ENCODE measurements around the gene GNG7.
"Not testable (repeated sequence)": the region's sequence is repeated elsewhere in the genome, so short reads cannot be mapped to it uniquely, and the experiment has no call there.

The GNG7 gene

DNA sequence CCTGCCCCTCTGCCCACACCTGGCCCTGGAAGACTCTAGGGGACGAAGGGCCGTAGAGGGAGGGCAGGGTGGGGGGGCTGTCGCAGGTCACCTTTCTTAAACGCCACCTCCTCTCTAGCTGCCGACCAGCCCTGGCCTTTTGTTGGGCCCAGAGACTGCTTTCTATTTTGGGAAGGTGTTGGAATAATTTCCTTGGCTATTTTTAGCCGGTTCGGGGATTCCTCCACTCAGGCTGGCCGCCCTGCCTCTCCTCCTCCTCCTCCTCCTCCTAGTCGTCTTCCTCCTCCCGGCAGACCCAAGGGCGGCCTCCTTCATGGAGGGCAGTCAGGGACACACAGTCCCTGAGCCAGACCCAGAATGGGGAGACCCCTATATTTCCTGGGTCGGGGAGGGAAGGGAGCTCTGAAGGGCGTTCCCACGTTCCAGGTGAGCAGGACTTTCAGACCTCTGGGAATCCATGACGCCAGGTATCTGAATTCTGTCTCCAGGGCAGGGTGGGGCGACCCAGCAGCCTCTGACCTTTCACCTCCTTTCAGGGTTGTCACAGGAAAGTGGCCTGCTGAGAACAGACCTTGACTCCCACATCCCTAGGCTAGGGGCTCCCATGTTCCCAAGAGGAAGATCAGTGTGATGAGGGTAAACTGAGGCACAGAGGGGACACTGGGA lies 206.7 kb downstream of the GNG7 start:
- no peak for DNase-seq

DNA sequence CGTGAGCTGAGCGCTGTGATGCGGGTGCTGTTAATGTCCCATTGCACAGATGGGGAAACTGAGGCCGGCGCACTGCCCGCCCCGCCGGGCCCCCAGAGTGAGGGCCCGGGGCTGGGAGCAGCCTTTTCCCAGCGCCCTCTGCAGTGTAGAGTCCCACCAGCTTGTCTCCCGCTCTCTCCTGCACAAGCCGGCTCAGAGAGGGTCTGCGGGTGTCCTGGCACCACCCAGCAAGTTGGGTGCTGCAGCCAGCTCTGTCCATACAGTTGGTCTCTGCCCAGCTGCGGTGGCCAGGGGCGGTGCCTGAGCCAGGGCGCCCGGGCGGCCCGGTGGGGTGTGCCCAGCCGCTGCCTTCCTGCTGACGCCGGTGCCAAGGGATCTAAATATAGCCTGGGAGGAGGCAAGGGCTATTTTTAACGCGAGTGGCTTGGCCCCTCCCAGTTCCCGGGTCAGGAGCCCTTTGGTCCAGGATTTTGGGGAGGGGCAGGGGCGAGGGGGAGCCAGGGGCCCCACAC lies 207.3 kb downstream of the GNG7 start:
- peak; percentile 65 for DNase-seq

DNA sequence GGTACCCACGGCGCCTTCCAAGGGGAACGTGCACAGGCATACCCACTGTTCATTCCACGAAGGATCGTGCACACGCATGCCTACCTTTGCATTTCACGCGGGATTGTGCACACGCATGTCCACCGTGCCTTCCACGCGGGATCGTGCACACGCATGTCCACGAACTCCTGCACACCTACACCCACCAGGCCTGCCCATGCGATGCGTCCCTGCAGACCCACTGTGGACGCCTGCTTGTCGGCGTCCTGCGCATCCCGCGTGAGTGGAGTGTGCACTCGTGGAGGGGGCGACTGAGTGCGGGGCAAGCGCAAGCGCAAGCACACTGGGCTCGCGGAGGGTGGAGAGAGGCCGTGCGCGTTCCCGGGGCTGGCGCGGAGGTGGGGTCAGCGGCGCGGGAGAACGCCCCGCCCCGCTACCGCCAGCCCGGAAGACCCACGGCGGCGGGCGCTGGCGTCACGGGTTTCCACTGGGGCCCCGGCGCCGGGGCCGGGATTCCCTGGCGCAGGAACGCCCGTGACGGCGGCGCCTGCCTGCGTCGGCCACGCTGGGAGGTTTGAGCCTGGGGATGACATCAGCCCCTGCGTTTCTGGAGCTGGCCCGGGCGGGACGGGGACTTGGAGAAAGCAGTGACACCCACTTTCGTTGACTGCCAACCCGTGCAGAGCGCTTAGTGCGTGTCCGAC lies 207.9 kb downstream of the GNG7 start:
- peak; percentile 84 for DNase-seq

DNA sequence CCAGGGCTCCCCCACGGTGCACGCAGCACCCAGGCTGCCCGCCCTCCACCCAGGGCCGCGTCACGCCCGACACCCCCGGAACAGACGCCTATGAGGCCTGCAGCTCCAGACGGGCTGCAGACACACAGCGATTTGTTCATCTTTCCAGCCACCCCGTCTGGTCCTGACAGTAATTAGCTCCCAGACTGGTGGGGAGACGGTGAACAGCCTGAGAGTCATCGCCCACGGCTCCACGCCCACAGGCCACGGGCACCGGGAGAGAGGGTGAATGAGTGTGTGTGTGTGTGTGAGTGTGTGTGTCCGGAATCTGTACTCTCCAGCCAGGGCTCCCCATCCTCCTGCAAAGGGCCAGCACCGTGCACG lies 208.4 kb downstream of the GNG7 start:
- DNase-seq, result no peak

DNA sequence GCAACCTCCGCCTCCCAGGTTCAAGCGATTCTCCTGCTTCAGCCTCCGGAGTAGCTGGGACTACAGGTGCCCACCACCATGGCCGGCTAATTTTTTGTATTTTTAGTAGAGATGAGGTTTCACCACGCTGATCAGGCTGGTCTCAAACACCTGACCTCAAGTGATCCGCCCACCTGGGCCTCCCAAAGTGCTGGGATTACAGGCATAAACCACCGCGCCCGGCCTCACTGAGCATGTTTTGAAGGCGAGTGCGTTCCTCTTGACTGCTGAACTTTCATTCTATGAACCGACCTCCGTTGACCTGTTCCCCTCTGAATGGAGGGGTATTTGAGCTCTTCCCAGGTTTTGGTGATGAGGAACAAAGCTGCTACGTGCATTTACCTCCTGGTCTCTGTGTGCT lies 209.0 kb downstream of the GNG7 start:
- not testable (repeated sequence) for DNase-seq

DNA sequence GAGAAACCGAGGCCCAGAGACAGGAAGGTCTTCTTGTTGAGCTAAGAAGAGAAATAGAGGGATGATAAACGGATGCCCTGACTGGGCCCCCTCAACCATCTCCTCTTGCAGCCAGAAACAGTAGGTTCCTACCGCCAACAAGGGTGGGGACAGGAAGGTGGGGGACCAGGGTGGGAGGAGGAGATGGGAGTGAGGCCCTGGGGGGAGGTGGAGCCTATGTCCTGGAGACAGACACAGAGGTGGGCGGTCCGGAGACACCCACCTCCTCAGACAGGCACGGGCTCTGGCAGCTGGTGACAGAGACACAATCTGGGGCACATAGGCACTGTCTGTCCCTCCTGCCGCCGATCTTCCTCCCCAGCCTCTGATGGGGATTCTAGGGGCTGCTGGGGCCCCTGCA lies 209.6 kb downstream of the GNG7 start:
- DNase-seq, result no peak

DNA sequence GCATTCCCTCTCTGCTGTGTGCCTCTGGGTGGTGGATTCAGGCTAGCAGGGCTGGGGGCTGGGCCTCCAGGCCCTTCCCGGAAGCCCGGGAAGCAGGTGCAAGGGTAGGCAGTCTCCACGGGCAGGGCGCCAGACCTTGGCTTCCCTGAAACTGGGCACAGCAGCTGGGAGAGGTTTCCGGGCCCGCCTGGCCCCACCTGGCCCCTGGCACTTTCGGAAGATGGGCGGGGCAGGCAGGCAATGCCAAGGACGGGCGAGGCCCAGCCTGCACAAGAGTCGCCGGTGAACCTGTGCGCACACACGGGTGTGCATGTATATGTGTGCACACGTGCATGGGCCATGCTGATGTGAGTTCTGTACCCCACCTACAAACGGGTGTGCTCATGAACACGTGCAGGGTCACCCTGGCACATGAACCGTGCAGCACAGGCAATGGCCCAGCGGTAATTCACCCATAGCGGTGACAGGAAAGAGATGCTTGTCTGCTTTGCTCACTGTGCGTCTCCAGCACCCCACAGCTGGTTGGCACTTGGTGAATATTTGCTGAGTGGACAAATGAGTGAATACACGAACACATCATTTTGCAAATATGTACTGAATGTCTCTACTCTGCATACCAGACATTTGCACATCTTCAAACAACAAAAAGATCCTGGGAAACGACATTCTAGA lies 211.2 kb downstream of the GNG7 start:
- no peak for DNase-seq

DNA sequence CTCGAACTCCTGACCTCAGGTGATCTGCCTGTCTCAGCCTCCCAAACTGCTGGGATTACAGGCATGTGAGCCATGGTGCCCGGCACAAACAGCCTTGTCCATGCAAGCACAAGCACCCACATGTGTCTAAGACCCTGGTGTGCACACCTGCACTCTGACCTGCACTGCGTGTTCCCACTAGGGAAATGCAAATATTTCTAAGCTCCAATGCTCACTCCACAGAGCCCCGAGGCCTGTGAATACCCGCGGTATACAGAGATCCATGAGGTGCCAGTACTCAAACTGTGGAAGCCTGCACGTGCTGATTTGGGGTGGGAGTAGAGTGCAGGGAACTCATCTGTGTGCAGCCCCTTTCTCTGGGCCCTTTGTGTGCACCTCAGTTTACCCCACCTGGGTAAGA lies 211.8 kb downstream of the GNG7 start:
- DNase-seq, result no peak

DNA sequence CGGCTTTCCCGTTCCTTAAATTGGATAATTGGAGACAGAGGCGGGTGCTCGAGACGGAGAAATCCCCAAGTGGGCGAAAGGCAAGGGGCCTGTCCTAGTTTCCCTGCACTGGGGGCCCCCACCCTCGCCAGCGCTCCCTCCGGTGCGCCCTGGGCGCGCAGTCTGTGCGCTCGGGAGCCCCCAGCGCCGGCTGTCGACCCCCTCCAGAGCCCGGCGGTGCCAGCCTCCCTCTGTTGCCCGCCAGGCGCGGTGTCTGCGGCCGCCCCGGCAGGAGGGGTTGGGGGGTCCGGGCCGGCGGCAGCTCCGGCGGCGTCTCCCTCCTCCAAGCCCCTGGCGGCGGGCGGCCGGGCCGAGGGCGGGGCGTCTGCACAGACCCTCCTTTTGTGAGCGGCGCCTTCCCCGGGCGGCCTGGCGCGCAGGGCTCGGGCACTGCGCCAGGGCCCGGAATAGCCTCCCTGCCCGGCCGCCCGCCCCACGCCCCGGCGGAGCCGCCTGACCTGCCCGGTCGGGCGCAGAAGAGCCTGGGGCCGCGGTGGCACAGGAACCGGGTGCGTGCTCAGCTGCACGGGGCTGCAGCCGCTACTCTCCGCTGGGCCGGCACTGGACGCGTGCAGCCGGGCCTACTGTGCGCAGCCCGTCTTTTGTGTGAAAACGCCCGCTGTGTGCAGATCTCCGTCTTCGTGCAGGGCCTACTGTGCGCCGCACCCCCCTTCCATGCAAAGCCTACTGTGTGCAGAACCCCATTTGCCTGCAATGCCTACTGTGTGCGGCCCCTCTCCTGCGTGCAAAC lies 213.4 kb downstream of the GNG7 start:
- DNase-seq, result peak; percentile 47

DNA sequence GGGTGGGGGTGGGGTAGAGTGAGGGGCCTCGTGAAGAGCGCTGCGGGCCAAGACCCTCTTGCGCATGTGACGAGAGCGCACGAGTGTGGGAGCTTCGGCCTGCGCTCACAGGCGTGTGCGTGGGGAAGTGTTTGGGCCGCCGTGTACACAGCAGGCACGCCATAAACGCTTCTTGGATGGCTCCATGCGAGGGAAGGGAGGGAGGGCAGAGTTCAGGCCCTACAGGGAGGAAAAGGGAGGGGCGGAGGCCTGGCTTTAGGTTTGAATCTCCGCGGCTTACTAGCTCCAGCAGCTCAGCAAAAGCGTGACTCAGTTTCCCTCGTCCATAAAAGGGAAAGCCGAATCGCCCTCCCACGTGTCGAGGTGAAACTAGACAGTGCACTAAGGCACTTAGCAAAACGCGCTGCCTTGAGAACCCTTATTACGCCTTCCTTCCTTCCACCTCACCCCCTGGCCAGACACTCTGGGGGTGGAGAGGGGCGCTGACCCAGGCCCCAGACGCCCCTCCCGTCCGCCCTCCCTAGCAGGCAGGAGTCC lies 214.0 kb downstream of the GNG7 start:
- no peak for DNase-seq

DNA sequence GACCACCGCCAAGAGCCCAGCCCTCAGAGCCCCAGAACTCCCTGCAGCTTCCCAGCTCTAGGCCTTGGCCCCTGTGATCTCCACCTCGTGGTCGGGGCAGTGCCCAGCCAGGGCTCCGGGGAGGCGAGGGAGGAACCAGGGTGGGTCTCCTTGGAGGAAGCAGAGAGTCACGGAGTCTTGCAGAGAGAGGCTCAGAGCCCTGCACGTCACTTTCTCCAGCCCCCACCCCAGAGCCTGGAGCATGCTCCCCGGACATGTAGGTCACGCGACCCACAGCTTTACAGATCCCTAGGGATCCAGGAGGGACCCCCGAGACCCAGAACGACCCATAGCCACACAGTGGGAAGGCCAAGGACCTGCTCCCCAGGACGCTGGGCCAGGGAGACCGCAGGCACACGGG lies 214.7 kb downstream of the GNG7 start:
- DNase-seq, result no peak

DNA sequence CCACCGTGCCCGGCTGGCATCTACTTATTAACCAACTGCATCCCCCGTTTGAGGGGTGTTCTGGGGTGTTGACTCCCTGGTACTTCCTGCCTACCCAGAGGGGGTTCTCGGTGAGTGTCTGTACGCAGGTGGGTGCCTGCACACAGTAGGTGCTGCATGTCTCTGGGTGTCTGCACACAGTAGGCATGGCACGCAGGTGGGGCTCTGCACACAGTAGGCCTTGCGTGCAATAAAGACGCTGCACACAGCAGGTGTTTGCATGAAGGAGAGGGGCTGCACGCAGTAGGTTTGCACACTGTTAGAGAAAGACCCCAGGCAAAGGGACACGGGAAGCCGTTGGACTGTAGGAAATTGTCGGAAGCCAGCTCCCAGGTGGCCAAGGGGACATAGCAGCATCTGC lies 215.4 kb downstream of the GNG7 start:
- DNase-seq, result no peak

DNA sequence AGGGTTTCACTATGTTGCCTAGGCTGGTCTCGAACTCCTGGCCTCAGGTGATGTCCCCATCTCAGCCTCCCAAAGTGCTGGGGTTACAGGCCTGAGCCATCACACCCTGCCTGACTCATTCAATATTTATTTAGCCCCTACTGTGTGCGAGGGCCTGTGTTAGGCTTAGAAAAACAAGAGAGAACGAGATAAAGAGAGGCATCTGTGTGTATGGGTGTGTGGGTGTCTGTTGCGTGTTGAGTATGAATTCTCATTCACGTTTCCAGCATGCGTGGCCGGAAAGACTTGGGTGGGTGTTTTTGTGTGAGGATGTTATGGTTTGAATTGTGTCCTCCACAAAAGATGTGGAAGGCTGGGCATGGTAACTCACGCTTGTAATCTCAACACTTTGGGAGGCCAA lies 217.1 kb downstream of the GNG7 start:
- no peak for DNase-seq

DNA sequence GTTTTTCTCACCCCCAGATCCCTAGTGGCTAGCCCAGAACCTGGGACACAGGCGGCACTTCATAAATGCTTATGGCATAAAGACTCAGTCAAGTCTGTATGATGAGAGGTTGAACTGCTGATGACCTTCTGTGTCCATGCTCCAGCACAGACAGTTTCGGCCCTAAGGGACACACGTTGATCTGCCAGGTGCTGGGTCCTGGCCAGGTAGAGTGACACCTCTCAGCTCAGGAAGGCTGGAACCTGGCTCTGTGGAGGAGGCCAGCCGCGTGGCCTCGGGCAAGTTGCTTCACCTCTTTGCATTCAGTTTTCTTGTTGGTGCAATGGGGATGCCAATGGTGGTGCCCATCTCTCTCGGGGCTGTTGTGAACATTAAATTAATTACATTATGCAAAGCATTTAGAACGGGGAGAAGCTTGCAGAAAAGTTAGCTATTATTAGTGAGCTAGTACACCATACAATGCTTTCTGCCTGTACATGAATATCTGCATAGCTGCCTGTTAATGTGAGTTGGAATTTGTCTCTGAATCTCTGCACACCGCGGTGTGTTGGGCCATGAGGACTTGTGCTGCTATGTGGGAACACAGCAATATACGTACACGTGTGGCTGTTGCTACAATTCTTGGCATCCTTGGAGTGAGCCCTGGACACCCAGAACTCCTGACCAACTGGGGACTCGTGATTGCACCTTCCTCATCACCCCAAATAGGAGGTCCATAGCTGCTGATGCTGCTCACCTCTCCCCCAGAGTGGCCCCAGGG lies 218.1 kb downstream of the GNG7 start:
- no peak for DNase-seq

DNA sequence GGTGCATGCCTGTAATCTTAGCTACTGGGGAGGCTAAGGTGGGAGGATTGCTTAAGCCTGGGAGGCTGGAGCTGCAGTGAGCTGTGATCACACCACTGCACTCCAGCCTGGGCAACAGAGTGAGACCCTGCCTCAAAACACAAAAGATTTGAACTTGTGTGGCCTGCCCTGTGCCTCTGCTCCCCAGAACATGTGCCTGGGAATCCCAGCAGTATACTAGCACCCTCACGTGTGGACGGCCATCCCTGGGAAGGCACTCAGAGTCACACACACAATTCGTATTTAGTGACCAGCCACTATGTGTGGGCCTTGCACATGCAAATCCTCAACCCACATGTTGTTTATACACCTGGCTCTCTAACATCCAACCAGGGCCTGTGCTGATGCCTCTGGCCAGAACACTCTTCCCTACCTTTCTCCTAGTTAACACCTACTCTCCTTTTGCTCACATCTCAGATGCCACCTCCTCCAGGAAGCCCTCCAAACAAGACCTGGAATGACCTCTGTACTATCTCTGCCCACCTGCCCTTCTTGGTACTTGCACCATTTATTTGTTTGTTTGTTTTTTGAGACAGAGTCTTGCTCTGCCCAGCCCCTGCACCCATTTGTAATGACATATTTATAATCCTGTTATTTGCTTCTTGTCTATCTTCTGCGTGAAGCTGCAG lies 218.9 kb downstream of the GNG7 start:
- no peak for DNase-seq

DNA sequence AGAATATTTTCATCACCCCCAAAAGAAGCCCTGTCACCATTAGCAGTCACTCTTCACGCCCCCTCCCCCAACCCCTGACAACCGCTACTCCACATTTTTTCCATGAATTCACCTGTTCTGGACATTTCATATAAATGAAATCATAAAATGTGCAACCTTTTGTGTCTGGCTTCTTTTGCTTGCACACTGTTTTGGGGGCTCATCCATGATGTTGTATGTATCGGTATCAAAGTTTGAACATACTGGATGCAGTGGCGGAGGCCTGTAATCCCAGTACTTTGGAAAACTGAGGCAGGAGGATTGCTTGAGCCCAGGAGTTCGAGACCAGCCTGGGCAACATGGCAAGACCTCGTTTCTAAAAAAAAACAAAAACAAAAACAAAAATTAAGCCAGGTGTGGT lies 219.4 kb downstream of the GNG7 start:
- no peak for DNase-seq

DNA sequence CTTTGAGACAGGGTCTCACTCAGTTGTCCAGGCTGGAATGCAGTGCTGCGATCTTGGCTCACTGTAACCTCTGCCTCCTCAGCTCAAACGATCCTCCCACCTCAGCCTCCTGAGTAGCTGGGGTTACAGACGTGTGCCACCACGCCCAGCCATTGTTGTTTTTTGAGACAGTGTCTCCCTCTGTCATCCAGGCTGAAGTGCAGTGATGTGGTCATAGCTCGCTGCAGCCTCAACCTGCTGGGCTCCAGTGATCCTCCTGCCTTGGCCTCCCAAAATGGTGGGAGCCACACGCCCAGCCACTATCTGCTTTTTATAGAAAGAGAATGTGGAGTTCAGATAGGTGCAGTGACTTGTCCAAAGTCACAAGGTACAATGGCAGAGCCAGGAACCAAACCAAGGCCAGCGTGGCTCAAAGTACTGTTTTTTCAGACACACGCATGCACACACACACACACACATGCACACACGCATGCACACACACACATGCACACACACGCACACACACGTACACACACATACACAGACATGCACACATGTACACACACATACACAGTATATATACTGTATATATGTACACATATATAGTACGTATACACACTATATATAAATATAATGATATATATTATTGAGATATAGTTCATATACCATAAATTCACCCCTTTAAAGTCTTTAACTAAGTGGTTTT lies 220.0 kb downstream of the GNG7 start:
- DNase-seq, result no peak

DNA sequence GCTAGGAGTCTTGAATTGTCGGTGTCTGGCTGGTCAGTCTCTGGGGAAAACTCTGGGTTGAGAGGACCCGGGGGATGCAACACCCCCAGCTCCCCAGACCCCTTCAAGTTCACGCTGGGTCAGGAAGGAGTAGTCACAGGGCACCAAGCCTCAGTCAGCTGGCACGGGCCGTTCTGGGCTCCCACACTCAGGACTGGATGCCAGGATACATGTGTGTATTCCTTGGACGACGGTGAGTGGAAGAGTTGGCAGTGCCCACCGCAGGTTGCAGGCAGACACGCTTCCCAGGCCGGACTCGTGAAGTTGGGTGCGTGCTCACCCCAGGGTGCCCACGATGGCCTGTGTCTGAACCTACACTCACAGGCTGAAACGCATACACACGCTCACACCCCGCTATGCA lies 221.0 kb downstream of the GNG7 start:
- no peak for DNase-seq

DNA sequence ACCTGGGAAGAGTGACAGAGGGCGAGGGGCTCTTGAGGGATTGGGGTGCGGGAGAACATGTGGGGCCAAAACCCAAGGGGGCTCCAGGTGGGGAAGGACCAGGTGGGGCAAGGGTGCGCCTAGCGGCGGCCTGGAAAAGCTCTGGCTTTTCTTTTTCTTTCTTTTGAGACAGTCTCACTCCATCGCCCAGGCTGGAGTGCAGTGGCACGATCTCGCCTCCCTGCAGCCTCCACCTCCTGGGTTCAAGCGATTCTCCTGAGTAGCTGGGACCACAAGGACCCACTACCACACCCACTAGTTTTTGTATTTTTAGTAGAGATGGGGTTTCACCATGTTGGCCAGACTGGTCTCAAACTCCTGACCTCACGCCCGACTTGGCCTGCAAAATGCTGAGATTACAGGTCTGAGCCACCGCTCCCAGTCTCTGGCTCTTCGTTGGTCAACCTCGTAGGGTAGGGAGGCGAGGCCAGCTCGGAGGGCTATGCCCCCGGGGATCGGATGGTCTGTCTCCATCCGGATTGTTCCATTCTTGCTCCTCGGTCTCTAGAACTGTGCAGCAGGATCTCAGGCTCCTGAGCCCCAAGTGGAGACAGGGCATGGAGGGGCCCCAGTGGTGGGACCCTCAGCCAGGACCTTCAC lies 222.8 kb downstream of the GNG7 start:
- no peak for DNase-seq

DNA sequence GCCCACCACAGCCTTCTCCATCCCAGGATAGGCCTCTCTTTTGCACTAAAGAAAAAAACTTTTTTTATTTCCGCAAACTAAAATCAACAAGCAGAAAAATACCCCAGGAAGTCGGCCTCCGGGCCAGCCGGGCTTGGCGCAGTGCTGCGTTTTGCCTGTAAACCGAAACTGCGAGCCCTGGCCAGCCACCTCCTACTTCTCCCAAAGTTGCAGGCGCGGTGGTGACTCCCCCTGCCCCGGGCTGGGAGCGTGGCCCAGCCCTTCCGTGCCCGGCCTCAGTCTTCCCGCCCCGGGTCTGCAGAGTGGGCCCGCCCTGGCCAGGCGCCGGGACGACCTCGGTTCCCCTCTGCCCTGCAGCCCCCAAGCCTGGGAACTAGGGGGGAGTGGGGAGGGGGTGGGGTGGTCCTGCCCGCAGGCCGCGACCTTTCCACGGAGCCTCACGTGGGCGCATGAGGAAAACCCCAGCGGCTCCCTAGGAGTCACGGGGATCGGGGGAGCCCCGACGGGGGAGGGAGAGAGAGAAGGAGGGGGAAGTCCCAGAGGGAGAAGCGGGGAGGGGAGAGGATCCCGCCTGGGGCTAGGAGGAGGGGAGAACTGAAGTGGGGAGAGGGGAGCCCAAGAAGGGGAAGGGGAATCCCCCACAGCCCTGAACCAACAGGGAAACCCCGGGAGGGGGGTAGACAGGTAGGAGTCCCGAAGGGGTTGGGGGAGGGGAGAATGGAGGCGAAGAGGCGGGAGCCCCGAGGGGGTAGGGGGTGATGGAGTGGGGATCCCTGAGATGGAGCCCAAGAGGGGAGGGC lies 223.5 kb downstream of the GNG7 start:
- DNase-seq, result peak; percentile 94
